SK-N-MC (cell line): ENCODE measurements around the gene RTN1.

Experiments used
- EZH2 ChIP-seq: fragments of 200-600 bp; sonication (generic); IDR thresholded peaks from one replicate; pipeline ENCODE4 v1.6.1; 2017; ENCODE audit warnings: antibody characterized with exemption
- FOXP2 ChIP-seq: optimal IDR thresholded peaks from 2 replicates; pipeline ENCODE3; 2011; ENCODE audit warnings: mild to moderate bottlenecking, moderate library complexity; ENCODE audit not compliant: insufficient read depth; ENCODE audit errors: extremely low read length, control extremely low read depth
- POLR2AphosphoS5 ChIP-seq: IDR thresholded peaks from 2 replicates; pipeline ENCODE4 v1.6.1; 2012; ENCODE audit warnings: mild to moderate bottlenecking, low read depth, low read length, borderline replicate concordance

GRCh38 chr14:59728304-59728703, 142.3 kb downstream of the RTN1 start:
- no peak for TF ChIP-seq EZH2
- no peak for TF ChIP-seq POLR2AphosphoS5
- TF ChIP-seq FOXP2: no peak
